Metanephros (tissue), 2 donors: Measurements from ENCODE around the gene ATP8B1. TPM values are rescaled to one million over a fixed set of nuclear protein-coding genes. Genes with fewer than 3 reads are reported as not detected.

Experiments
- small RNA-seq: library from RNA; depleted of rRNA; stranded (forward); fragments of <200 nt; gene quantifications from one replicate; pipeline ENCODE3, GENCODE V24; 2014; ENCODE audit warnings: low replicate concordance
- total RNA-seq: library from RNA; depleted of rRNA; stranded (reverse); fragments of >200 nt; gene quantifications from one replicate; pipeline ENCODE4 v1.2.3, GENCODE V29; 2014

ATP8B1 gene
- 29.1 TPM for total RNA-seq

DNA sequence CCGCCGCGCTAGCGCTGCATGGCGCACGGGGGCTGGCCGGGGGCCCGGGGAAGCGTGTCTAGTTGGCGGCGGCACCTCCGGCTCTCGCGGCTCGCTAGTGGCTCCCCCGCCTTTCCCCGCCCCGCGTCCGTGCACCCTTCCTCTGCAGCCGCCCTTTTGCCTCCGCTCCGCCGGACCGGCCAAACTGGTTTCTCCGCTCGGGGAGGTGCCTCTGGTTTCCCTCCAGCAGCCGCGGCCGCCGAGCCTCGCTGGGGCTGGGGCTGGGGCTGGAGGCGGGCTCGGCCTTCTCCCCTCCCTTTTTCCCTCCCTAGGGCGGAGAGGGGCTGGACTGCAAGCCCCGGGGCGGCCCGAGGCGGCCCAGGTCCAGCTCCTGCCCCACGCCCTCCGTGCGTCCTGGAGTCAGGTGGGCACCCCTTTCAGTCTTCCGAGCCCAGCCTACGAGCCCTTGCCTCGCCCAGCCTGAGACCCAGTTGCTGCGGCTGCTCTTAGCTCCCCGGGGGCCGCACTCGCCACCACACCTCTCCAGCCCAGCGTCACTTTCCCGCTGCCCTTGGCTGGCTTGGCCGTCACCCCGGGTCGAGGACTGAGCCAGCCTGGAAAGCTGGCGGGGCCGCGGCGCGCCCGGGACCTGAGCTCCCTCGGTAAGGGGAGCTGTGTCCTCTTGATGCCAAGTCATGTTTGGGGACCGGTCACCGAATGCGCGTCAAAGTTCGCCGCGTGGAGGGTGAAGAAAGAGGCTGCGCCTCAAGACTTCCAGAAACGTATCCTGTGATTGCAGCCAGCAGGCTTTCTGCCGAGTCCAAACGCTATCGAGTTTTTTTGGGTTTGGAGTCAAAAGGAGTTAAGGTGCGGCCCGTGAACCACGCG is at the start of gene ATP8B1:
TSS of gene ATP8B1 (minus strand) at position 213 of the 867 bp plus-strand sequence. CDS start 71,508 bp downstream, outside the sequence.

Small RNA genes lying within 50 kb of the gene (small RNA-seq; reads per million reads assigned to genes)
- gene RNU6-742P: not detected

Other genes with a start within 250 kb of the ATP8B1 start
- 172 TPM for gene FECH, start 216.6 kb downstream of the ATP8B1 start, total RNA-seq
- gene NARS1, start 181.5 kb downstream of the ATP8B1 start, total RNA-seq: 85.1 TPM
- 141 TPM for gene NEDD4L, start 240.9 kb upstream of the ATP8B1 start, total RNA-seq